HS-5 (cell line): ENCODE measurements around the gene PRDX5.
A peak's percentile ranks its signal among the peaks of the same experiment; 100 is the strongest.

Experiments
- DNase-seq: peaks from one replicate; pipeline ENCODE4 v3.0.0-alpha.2; 2012; ENCODE audit warnings: low read depth

PRDX5 gene

DNA sequence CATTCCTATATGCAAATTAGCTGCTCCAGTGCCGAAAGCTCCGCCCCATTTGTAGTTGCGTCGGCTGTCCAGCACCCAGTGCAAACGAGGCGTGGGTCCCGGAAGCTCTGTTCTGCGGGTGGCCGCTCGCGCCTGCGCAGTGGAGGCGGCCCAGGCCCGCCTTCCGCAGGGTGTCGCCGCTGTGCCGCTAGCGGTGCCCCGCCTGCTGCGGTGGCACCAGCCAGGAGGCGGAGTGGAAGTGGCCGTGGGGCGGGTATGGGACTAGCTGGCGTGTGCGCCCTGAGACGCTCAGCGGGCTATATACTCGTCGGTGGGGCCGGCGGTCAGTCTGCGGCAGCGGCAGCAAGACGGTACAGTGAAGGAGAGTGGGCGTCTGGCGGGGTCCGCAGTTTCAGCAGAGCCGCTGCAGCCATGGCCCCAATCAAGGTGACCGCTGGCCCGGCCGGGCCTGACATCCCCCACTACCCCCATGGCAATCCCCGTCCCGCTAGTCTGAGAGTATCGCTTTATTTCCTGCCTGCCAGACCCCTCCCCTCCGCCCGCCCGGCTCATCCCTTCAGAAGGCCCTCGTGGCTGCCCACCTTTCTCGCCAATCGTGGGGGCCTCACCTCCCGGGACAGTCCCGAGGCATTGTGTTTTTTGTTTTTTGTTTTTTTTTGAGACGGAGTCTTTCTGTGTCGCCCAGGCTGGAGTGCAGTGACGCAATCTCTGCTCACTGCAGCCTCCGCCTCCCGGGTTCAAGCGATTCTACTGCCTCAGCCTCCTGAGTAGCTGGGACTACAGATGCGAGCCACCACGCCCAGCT lies at the start of gene PRDX5:
Gene PRDX5 (plus strand): TSS at position 161 of the 805 bp plus-strand sequence. CDS start 95 bp downstream, at position 256.
- DNase-seq = peak; percentile 86

DNA sequence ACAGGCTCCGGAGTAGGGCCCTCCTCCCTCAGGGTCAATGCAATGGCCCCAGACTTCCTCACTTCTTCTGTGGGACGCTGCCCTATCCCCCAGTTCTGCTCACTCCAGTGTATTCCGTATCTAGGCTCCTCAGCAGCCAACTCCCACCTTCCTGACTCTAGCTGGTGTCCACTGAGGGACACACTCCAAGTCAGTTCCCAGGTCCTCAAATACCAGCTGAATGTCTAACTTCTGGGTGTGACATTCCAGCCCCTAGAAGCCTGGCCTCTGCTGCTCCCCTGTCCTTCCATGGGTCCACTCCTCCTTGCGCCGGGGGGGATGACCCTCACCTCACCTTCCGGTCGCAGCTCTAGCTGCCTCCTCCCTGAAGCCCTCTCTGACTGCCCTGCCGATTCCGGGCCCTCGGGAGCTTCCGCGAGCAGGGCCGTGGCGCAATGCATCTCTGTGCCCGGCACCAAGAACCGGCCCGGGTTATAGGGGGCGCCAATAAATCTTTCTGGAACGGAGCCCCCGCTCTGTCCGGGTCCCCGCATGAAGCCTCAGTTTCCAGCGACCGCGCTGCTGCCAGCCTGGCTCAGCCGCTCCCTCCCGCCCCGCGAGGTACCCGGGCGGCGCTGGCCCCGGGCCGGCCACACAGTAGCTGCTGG lies 48.9 kb upstream of the PRDX5 start:
- DNase-seq = no peak

- DNase-seq = peak; percentile 99
Measured at GRCh38 chr11:64269540-64270220, 48.2 kb upstream of the PRDX5 start.

DNA sequence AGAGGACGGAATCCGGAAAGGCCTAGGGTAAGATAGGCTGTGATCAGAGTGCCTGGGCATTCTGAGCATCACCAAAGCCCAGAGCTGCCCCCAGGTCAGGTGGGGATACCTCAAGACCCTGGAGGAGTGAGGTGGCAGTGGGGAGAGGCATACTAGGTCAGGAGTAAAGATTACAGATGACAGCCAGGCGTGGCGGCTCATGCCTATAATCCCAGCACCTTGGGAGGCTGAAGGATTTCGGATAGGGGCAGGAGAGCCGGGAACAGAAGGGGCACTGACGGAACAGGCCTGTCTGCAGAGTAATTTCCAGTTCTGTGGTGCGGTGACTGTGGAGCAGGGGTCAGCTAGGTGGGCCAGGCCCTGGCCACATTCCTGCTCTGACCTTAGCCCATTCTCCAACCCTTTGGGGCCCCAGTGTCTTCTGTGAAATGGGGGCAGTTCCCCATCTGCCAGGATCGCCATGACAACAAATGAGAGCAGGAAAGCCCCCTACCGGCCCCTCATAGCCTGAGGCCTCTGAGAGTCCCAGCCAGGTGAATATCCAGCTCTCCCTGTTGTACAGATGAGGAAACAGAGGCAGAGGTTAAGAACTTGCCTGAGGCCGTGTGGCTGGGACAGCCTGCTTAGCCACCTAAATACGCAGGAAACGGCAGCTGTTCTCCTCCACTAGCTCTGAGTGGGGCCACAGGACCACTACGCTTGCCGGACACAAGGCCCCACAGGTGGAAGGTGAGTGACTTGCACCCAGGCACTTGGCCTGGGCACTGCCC lies 42.7 kb upstream of the PRDX5 start:
- no peak for DNase-seq

- no peak for DNase-seq
Measured at GRCh38 chr11:64275841-64276240, 42.1 kb upstream of the PRDX5 start.

GRCh38 chr11:64276653-64277431 lies 41.1 kb upstream of the PRDX5 start:
- no peak for DNase-seq

DNA sequence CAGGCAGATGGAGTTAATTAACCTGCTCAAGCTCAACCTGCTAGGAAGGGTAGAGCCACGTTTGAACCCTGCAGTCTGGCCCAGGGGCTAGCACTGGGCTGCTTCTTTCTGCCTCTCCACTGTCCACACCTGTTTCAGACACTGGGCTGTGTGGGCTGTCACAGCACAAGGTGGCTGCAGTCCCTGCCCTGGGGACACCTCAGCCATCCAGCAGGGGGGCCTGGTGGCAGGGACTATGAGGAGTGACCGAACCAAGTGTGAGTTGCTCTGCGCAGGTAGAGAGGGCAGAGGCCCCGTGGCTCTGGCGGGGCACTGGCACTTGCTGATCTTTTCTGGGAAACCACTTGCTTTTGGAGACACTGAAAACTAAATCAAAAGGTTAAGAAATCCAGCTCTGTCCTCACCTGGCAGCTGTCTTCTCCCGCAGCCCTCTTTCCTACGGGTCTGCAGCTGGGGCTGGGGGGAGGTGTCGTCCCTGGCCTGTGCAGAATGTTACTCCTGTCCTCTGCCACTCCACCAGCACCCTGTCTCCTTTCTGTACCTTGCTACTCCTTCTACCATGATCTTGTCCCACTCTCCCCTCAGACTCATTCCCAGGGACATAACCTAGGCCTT lies 39.2 kb upstream of the PRDX5 start:
- DNase-seq = no peak

GRCh38 chr11:64281957-64282770 lies 35.8 kb upstream of the PRDX5 start:
- no peak for DNase-seq

DNA sequence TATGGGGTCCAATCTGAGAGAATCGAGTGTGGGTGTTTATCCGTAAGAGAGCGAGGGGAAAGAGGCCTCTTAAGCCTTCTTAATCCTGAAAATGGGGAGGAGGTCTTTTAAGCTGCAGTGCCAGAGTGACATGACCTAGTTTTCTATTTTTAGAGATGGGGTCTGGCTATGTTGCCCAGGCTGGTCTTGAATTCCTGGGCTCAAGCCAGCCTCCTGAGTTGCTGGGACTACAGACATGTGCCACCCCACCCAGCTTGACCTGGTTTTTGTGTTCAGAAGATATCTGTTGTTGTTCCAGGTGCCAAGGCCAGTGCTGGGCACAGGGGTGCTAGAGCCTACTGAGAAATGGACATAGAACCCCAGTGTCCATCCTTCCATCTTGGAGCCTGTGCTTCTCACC lies 34.8 kb upstream of the PRDX5 start:
- DNase-seq = no peak

- peak; percentile 68 for DNase-seq
Measured at GRCh38 chr11:64284048-64284961, 33.6 kb upstream of the PRDX5 start, which contains the start of gene BAD. TSS of gene BAD (minus strand) at chr11:64284665. CDS start at chr11:64284368, 297 bp downstream.

DNA sequence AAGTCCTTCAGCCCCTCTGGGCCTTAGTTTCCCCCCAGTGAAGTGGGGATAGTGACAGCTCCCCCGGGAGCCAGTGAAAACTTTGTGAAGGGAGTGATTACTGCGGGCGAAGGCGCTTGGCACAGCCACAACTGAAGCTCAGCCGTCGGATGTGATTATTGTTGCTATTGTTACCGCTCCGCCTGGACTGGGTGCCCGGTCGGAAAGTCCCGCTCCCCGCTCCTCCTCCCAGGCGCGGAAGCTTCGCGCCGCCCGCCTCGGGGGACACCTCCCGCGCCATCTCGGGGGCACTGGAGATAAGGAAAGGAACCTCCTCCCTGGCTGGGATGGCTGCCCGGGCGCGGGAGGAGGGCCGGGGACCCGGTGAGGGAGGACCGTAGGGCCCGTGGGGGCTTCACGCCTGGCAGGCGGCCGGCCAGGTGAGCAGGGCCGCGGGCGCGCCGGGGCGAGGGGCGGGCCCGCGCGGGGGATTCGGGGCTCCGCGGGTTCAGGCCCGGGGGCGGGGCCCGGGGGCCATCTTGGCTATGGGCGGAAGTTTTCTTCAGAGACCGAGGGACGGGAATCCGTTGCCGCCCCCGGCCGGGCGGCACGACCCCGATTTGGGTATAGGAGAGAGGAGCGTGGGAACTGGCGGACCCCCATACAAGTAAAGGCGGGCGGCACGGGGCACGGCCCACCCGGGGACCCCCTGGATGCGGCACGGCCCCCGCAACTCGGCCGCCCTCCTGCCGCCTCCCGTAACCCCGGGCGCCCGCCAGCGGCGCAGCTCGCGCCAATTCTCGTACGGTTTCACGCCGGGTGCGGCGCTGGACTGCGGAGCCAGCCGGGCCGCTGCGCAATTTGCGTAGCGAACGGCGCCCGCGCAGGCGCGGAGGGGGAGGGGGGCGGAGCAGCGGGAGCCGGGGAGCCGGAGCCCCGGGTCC lies 32.7 kb upstream of the PRDX5 start, which contains the start of gene GPR137:
Gene GPR137 (plus strand): TSS at position 887 of the 923 bp plus-strand sequence. CDS start 677 bp downstream, outside the sequence.
- peak; percentile 36 for DNase-seq

- DNase-seq = no peak
Measured at GRCh38 chr11:64285885-64286800, 31.8 kb upstream of the PRDX5 start.

DNA sequence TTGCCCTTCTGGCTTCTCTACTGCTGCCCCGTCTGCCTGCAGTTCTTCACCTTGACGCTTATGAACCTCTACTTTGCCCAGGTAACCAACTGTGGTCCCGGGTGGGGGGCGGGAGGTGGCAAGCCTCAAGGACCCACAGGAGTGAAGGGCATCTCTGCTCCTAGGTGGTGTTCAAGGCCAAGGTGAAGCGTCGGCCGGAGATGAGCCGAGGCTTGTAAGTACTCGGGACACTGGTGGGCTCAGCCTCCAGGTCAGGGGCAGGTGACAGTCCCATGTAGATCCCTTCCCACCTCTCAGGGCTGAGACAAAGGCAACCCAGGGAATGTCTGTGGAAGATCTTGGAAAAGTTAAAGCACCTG lies 31.1 kb upstream of the PRDX5 start:
- no peak for DNase-seq

DNA sequence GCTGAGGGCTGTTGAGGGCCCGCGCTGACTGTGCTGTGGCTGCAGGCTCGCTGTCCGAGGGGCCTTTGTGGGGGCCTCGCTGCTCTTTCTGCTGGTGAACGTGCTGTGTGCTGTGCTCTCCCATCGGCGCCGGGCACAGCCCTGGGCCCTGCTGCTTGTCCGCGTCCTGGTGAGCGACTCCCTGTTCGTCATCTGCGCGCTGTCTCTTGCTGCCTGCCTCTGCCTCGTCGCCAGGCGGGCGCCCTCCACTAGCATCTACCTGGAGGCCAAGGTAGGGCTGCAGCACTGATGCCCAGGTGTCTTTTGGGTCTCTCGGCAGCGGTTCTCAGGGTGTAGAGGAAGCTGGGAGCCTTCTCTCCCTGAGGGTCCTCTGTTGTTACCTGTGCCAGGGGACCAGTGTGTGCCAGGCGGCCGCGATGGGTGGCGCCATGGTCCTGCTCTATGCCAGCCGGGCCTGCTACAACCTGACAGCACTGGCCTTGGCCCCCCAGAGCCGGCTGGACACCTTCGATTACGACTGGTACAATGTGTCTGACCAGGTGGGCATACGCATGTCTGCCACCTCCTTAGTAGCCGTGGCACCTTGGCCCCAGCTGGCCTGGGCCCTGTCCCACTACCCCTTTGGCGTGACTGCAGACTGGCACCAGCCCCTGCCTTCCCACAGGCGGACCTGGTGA lies 30.1 kb upstream of the PRDX5 start:
- DNase-seq = no peak

- DNase-seq = no peak
Measured at GRCh38 chr11:64288353-64288750, 29.6 kb upstream of the PRDX5 start.

GRCh38 chr11:64289002-64289564 lies 28.8 kb upstream of the PRDX5 start:
- no peak for DNase-seq
